NK-92 treated with Interleukin-12 subunit alpha and Interleukin-12 subunit beta, amount 100 ng/mL, for 24 hours (cell line): ENCODE measurements around the gene TMEM183A.
"Not testable (repeated sequence)": the region's sequence is repeated elsewhere in the genome, so short reads cannot be mapped to it uniquely, and the experiment has no call there.

Source experiments
- DNase-seq: peaks from one replicate; lab custom pipeline; 2025; lab: John Stamatoyannopoulos, UW

TMEM183A gene

DNA sequence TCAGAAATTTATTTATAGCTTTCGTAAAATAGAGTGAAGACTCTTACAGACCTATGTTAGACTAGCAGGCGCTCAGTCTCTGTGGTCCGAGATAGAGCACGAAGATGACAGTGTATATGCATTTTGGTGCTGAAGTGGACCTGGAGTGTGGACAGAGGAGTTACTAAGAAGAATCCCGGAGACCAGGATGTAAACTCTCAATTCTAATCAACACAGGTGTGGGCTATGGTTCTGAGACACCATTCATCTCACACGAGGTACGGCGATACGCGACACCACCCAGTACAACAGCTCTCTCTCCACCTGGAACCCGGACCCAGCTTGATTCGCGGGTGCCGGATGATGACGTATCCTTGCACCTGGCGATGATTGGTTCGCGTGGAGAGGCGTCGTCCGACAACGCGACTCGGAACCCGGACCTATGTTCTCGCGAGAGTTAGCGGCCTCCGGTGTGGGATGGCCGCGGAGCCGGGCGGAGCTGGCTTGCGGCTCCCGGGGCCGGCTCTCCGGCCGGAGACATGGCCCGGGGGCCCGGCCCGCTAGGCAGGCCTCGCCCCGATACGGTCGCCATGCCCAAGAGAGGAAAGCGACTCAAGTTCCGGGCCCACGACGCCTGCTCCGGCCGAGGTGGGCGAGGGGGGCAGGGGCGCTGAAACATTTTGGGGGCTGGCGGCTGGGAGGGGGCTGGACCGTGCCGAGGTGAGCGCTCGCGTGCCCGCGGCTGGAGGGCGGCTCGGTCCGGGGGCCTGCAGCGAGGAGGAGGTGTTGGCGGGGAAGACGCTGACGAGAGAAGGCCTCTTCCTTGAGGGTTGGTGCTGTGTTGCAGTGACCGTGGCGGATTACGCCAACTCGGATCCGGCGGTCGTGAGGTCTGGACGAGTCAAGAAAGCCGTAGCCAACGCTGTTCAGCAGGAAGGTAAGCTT lies at the start of gene TMEM183A:
TMEM183A (plus strand) TSS at position 427 of the 924 bp plus-strand sequence; CDS start at position 519, 92 bp downstream.
- peak; percentile 93 for DNase-seq

GRCh38 chr1:202957733-202958543 lies 49.2 kb upstream of the TMEM183A start, which contains the start of gene ADIPOR1:
ADIPOR1 (minus strand) TSS chr1:202958312; CDS start chr1:202951070, 7,242 bp downstream.
- peak; percentile 85 for DNase-seq

DNA sequence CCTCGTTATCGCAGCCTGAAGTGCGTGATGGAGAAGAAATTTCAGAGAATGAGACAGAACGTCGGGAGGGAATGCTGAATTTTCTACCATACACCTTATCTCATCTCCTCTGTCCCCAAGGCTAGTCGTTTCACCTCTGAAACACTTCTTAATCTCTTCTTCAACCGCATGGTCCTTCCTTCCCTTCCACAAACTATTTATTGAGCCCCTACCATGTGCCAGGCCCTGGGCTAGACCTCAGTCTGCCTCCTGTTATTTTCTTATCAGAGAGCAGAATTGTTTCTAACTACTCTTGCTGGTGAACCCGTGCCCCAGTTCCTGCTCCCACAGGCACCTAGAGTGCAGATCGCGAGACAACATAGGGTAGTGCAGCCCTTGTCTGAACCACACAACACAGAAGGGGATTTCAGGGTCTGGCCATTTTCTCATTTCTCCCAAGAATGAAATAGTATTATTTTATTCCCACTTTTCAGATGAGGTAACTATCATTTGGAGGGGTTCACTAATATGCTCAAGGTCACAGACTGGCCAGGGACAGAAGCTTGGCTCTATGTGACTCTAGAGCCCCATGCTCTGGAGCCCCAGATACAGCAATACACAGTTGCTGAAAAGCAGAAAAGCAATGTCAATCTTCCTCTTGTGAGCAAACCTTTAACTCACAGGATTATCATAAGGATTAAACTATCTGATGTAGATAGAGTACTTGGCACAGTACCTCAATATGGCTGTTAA lies 48.5 kb upstream of the TMEM183A start:
- no peak for DNase-seq

DNA sequence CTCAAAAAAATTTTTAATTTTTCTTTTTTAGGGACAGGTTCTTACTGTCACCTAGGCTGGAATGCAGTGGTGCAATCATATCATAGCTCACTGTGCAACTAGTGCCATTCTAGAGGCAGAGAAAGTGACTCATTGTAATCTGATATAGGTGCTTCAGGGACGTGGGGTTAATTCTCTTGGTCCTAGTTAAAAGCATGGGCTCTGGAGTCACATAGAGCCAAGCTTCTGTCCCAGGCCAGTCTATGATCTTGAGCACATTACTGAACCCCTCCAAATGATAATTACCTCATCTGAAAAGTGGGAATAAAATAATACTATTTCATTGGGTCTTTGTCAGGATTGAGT lies 47.9 kb upstream of the TMEM183A start:
- no peak for DNase-seq

DNA sequence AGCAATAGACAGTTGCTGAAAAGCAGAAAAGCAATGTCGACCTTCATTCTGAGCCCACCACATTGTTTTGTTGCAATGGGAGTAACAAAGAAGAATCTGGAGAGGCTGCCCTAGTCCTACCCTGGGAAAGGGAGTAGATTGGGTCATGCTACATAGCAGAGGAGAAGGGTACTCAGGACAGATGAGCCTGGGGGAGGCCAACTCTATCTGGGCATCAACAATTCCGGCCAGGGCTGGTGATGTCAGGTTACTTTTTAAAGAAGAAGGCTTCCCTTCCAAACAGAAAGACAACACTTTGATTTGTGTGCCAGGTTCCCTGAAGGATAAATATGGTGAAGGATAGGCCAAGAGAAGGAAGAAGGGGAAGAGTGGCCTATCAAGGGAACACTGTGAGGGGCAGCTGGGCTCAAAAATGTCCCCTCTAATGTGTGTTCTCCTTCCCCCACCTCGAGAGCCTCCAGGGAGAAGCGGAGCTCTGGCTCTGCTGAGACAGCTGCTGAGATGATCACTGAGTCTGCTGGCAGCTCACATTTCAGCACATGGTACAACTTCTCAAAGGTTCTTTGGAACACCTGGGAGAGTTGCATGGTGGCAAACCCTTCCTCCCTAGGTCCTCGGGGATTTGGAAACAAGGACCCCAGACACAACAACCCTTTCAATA lies 45.8 kb upstream of the TMEM183A start:
- no peak for DNase-seq

- no peak for DNase-seq
Measured at GRCh38 chr1:202964791-202965410, 42.3 kb upstream of the TMEM183A start.

DNA sequence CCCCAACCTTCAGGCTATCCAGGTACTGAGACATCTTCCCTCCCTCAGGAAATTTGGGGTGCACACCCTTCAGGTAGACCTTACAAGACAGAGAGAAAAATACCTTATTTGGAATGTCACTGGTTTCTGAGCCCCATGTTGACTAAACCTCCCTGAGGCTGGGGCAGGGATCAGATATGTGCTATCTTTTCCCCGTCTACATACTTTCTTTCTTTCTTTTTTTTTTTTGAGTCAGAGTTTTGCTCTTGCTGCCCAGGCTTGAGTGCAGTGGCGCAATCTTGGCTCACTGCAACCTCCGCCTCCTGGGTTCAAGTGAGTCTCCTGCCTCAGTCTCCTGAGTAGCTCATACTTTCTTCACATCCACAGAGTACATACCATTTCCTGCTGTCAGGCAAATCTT lies 41.8 kb upstream of the TMEM183A start:
- no peak for DNase-seq

DNA sequence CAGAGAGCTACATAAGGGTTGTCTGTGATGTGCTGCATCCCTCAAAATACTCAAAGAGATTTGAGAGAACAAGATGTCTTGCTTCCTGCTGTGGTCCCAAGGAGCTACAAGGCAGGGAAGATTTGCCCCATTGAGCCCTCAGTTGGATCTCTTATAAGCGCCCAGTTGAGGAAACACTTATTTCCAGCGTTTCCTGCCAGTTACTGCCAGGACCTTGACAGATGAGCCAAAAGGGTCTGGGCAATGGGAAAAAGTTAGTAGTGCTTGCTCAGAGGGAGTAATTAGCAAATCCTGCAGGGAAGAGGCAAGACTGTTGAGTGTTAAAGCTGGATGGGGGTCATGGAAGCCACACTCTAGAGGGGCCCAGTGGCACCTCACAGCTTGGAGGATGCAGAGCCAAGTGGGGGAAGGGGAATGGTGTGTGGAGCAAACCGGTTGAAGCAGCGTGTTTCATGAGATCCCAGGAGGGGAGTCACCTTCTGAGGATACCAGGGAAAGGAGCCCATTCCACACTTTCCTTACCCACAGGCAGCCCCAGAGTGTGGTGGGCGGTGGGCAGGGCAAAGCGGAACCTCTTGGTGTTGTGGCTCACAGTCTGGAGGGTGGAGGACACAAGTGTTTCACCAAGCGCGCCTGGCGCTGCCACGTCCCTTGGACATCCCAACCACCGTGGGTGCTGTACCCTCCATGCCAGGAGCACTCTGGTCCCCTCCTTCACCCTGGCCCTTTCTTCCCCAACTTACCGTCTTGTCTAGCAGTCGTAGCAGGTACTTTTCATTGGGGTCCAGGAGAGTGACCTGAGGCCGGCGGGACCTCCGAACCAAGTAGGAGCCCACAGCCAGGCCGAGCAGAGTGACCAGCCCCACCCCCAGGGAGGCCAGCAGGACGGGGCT lies 40.9 kb upstream of the TMEM183A start:
- no peak for DNase-seq

DNA sequence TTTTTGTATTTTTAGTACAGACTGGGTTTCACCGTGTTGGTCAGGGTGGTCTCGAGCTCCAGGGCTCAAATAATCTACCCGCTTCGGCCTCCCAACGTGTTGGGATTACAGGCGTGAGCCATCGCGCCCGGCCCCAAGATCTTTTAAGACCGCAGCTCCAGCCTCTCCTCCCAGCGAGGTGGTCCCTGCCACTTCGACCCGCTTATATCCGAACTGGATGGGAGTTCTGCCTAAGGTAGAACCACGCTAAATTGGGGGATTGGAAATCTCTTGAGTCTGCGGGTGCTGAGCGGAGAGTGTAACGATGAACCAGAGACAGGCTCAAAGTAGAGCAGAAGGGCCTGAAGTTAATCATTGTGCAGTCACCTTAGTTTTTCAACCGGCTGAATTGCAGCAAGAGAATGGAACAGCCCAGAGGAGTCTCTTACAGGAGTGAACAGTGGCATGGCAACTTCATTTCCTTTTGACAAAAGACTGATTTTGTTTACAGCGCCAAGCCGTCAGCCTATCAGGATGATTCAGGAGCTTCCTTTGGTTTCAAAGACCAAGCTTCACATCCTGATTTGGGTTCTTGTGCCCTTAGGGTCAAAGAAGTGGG lies 39.4 kb upstream of the TMEM183A start:
- no peak for DNase-seq

DNA sequence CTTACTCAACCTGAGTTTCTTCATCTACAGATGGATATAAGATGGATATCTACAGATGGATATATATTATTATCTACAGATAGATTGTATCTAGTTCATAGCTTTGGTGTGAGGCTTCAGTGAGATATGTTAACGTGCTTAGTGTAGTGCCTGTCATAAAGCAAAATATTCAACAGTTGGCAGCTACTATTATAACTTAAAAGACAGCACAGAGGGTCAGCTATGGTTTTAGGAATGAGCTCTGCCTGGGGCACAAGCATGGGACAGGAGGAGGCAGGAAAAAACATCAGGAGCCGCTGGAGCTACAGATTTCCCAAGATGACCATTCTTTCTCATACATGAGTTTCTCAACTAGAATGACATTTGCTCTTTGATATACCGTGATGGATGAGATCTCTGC lies 38.8 kb upstream of the TMEM183A start:
- no peak for DNase-seq

DNA sequence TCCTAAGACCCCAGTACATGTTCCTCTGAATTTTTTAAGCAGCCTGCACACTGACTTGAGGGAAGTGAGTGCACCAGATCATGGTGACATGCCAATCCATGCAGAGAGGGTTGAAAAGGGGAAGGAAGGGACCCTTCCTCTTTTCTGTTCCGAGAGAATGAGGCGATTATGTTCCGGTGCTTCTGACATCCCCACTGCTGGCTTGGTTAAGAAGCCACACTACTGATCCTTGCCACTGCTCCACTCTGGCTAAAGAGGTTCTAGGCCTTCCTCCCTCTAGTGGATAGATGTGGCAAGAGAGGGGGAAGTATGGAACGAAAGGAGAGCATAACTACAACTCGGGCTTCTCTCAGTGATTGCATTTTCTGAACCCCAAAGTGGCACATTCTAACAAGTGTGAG lies 38.3 kb upstream of the TMEM183A start:
- DNase-seq: no peak

GRCh38 chr1:202972046-202972445 lies 35.1 kb upstream of the TMEM183A start:
- no peak for DNase-seq

DNA sequence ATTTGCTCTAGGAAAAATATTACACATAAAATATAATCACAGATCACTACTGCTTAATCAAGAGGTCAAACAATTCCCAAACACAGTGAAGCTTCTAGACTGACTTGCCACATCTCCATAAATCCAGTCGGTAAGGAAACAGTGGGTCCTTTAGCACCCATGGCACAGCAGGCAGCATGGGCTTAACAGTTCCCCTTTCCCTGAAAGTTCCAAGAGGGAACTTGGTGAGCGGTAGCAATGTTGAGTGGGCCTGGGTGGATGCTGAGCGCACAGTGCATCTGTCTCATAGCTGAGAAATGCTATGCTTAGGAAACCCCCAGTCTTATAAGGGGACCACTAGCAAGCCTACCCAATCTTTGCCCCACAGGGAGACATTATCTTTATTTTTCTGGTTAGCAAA lies 32.3 kb upstream of the TMEM183A start:
- no peak for DNase-seq

GRCh38 chr1:202976633-202977032 lies 30.5 kb upstream of the TMEM183A start:
- DNase-seq: no peak

GRCh38 chr1:202979459-202979858 lies 27.7 kb upstream of the TMEM183A start:
- DNase-seq: no peak

GRCh38 chr1:202981939-202982338 lies 25.2 kb upstream of the TMEM183A start:
- no peak for DNase-seq

GRCh38 chr1:202982715-202983430 lies 24.3 kb upstream of the TMEM183A start:
- DNase-seq: no peak

GRCh38 chr1:202986120-202986519 lies 21.1 kb upstream of the TMEM183A start:
- DNase-seq: not testable (repeated sequence)

- no peak for DNase-seq
Measured at GRCh38 chr1:202987255-202987654, 19.9 kb upstream of the TMEM183A start.
